Stimulated activated CD4-positive, alpha-beta T cell treated with anti-CD3 and anti-CD28 coated beads, Interleukin-12 subunit alpha, Interleukin-12 subunit beta, amount 100 ng/mL, for 24 hours (primary cell): ENCODE measurements around the gene MARCHF6.
"Not testable (repeated sequence)": the region's sequence is repeated elsewhere in the genome, so short reads cannot be mapped to it uniquely, and the experiment has no call there.

Experiments used
- DNase-seq, 2 experiments: peaks; one replicate each; pipeline ENCODE4 v3.0.0-alpha.2; 2020; ENCODE audit warnings: low read depth in 2 of 2

MARCHF6 gene

DNA sequence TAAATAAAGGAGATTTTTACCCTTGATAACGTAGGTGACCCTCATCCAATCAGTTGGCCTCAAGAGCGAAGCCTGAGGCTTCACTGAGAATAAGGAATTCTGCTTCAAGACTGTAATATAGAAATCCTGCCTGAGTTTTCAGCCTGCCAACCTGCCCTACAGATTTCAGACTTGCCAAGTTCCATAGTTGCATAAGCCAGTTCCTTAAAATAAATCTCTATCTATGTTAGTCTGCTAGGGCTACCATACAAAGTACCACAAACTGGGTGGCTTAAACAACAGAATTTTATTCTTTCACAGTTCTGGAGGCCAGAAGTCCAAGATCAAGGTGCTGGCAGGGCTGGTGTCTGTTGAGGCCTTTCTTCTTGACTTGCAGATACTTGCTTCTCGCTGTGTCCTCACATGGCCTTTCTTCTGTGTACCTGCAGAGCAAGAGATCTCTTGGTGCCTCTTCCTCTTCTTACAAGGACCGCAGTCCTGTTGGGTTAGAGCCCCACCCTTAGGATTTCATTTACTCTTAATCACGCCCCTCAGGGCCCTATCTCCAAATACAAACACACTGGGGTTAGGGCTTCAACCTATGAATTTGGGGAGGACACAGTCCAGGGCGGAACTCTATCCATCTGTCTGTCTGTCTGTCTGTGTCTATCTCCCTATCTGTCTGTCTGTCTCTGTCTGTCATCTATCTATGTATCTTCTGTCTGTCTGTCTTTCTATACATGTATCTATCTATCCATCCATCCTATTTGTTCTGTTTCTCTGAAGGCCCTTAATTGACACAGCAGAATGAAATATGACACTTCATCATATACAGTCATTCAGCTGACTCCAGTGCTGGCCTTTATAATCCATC is 28.8 kb upstream of the MARCHF6 start:
- no peak for DNase-seq

DNA sequence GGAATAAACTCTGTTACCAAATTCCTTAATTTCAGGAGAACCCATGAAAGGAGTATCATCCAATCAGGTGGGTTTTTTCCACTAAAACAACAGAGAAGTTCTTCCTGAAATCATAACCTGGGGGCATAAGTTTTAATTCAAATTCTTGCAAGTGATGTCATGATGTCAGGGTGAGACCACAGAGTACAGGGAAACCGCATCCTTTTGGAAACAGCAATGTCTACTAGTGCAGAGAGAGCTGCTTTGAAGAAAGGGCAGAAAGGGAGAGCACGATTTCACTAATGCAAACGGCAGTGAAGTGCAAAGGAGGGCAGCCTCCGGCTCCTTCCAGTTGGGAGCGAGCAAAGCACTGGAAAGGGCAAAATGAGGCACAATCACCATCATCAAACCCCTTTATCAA is 25.2 kb upstream of the MARCHF6 start:
- DNase-seq, result no peak

GRCh38 chr5:10329446-10329819 is 24.1 kb upstream of the MARCHF6 start:
- DNase-seq, result no peak

GRCh38 chr5:10329820-10330481 is 23.5 kb upstream of the MARCHF6 start:
- no peak for DNase-seq

DNA sequence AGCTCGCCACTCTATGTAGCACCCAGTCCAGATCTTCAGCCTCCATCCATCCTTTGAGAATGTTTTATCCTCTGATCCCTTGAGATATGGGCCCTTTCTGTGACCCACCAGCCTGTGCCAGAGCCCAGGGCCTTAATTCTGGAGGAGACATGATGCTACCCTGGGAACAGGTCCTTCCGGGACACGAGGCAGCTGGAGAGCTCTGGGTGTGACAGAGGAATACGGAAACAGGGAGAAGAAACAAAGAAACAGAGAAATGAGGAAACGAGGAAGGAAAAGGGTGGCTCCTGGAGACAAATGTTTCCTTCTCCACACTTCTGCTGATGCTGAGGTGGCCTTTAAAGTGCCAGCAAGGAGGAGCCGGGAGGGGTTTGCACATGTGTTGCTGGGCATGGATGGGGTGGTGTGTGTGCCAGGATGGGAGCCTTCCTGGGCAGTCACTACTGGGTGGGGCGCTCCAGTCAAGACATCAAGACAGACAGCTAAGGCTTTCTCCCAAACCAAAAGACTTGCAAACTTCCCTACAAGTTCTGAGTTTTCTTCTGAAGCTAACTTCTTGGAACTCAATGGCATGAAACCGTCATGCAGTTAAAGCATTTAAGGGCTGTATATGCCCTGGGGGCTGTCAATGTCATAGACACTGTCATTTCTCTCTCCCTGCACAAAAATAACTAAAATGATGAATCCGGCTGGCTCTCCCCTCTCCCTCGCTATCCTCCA is 22.8 kb upstream of the MARCHF6 start:
- no peak for DNase-seq

DNA sequence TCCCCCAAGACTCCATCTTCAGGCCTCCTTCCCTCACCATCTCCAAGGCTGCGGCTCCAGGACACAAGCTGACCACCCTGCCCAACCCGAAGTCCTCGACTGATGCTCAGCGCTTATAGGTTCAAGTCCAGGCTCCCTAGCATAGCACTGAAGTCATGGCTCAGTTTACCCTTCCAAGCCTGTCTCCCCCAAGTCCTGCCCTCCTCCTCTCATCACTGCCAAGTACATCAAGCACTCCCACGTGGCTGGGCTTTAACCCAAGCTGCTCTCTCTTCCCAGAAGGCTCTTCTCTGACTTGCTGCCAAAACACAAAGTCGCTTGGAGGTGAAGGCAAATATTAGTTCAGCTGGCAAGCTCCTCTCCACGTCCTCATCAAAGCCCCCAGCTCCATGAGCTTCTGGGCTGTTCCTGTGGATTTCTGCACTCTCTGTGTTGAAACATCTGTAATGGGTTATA is 22.1 kb upstream of the MARCHF6 start:
- no peak for DNase-seq

GRCh38 chr5:10332301-10332700 is 21.2 kb upstream of the MARCHF6 start:
- no peak for DNase-seq

- no peak for DNase-seq
Measured at GRCh38 chr5:10333154-10334006, 20.1 kb upstream of the MARCHF6 start.

- DNase-seq, result no peak
Measured at GRCh38 chr5:10334831-10335230, 18.7 kb upstream of the MARCHF6 start.

DNA sequence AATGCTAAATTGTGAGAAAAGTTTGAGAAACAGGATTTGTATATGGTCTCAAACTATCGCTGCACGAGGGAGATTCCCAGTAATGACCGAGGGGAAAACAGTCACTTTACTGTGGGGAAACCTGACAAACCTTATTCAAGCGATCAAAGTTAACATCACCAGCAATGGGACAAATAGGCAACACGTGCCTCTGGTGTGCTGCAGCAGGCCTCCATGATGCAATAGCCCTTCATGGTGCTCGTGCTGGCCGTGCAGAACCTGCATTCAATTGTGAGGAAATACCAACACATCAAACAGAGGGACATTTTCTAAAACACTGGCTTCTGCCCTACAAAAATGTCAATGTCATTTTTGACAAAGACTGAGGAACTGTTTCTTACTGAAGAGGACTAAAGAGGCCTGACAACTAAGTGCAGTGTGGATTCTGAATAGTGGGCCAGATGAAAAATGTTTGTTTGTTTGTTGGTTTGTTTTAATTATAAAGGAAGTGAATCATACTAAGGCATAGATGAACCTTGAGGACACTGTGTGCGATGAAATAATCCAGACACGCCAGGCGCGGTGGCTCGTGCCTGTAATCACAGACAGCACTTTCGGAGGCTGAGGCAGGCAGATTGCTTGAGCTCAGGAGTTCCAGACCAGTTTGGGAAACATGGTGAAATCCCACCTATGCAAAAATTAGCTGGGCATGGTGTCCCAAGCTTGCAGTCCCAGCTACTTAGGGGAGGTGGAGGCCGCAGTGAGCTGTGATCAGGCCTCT is 17.6 kb upstream of the MARCHF6 start:
- no peak for DNase-seq

DNA sequence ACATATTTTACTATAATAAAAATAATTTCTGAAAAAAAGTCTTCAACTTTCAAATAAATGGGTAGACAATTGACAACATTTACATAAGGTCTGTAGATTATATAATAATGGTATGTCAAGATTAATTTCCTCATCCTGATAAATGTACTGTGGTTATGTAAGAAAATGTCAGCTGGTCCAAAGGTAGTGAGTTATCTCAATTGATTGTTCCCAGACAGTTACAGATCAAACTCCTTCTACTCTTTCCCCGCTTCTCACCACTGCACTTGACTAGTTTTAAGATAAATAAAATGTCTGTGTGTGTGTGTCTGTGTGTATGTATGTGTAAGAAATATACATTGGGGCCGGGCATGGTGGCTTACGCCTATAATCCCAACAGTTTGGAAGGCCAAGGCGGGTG is 16.4 kb upstream of the MARCHF6 start:
- no peak for DNase-seq

DNA sequence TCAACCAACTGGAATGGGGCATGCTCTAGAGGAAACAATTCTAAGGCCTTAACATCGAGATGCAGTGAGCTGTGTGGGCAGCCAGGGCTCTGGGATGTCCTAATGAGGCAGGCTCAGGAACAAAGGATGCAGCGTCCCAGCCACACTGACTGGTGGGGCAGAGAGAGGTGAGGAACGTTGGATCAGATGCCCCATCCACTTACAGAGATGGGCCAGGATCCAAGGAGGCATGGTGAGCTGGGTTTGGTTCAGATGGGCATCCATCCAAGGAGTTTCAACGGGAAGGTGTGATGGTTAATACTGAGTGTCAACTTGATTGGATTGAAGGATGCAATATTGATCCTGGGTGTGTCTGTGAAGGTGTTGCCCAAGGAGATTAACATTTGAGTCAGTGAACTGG is 15.5 kb upstream of the MARCHF6 start:
- no peak for DNase-seq

DNA sequence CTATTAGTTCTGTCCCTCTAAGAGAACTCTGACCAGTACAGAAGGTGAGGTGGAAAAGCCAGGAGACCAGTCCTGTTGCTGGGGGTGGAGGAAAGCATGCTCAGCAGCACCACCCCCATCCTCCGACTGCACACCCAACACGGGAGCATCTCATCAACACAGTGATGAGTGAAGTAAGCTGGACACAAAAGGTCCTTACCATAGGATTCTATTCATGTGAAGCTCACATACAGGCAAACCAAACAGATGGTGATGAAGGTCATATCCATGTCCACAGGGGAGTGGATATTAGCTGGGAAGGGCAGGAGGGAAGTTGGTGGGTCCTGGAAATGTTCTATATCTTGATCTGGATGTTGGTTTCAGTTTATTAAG is 14.8 kb upstream of the MARCHF6 start:
- DNase-seq, result no peak

GRCh38 chr5:10339058-10339811 is 14.3 kb upstream of the MARCHF6 start:
- no peak for DNase-seq

GRCh38 chr5:10339958-10340357 is 13.5 kb upstream of the MARCHF6 start:
- no peak for DNase-seq

GRCh38 chr5:10343486-10343885 is 10.0 kb upstream of the MARCHF6 start:
- no peak for DNase-seq

DNA sequence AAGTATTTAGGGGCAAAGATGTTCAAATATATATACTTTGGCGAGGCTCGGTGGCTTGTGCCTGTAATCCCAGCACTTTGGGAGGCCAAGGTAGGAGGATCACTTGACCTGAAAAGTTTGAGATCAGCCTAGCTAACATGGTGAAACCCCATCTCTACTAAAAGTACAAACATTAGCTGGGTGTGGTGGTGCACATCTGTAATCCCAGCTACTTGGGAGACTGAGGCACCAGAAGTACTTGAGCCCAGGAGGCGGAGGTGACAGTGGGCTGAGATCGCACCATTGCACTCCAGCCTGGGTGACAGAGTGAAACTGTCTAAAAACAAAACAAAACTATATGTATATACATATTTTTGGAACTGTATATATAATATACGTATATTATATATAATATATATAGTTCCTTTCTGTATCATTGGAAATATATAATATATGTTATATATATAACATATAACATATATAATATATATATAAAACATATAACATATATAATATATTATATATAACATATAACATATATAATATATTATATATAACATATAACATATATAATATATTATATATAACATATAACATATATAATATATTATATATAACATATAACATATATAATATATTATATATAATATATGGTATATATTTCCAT is 8.9 kb upstream of the MARCHF6 start:
- DNase-seq, result not testable (repeated sequence)

DNA sequence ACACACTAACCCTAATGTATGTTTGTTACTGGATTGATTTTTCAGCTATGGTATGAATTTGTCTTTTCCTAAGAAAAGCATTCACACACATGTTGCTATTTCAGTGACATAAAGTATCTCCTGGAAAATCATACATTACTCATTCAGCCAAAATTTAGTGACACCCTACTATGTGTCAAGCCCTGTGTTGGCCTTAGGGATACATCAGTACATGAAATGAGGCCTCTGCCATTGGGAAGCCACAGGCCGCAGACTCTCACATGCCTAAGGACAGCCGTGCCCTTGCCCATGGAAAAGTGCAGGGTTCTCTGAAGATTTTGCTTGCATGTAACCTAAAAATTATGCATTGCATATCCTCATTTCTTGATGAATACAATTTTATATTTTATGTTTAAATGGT is 5.2 kb upstream of the MARCHF6 start:
- DNase-seq, result no peak

- DNase-seq, result no peak
Measured at GRCh38 chr5:10351199-10351905, 2.1 kb upstream of the MARCHF6 start.
